H9 (cell line): ENCODE measurements around the gene ROM1. TPM values are rescaled to one million over a fixed set of nuclear protein-coding genes. Genes with fewer than 3 reads are reported as not detected.
A peak's percentile ranks its signal among the peaks of the same experiment; 100 is the strongest.

Experiments used
- DNase-seq: peaks from one replicate; pipeline ENCODE4 v3.0.0-alpha.2; 2017
- H2AFZ ChIP-seq: one replicate; pipeline ENCODE4 v1.6.1; 2013; ENCODE audit warnings: mild to moderate bottlenecking, low read length, control low read depth, moderate library complexity
- H2AK5ac ChIP-seq: 2 replicates; pipeline ENCODE4 v1.6.1; 2013; ENCODE audit warnings: low read length, control low read depth, mixed read lengths; ENCODE audit not compliant: insufficient read length
- H2BK120ac ChIP-seq: one replicate; pipeline ENCODE4 v1.6.1; 2013; ENCODE audit warnings: low read depth, mild to moderate bottlenecking, low read length, control low read depth, inconsistent platforms; ENCODE audit not compliant: poor library complexity, severe bottlenecking
- H2BK12ac ChIP-seq: 2 replicates; pipeline ENCODE4 v1.6.1; 2013; ENCODE audit warnings: low read length, control low read depth, mixed read lengths, low read depth; ENCODE audit not compliant: insufficient read length
- H2BK15ac ChIP-seq: 2 replicates; pipeline ENCODE4 v1.6.1; 2013; ENCODE audit warnings: low read depth, low read length, control low read depth
- H2BK20ac ChIP-seq: one replicate; pipeline ENCODE4 v1.6.1; 2013; ENCODE audit warnings: low read depth, mild to moderate bottlenecking, low read length, control low read depth, inconsistent platforms; ENCODE audit not compliant: poor library complexity, severe bottlenecking
- H2BK5ac ChIP-seq: 2 replicates; pipeline ENCODE4 v1.6.1; 2013; ENCODE audit warnings: low read length, control low read depth, mixed read lengths; ENCODE audit not compliant: insufficient read length
- H3K14ac ChIP-seq: 2 replicates; pipeline ENCODE4 v1.6.1; 2013; ENCODE audit warnings: low read length, control low read depth; ENCODE audit not compliant: insufficient read depth
- H3K18ac ChIP-seq: 2 replicates; pipeline ENCODE4 v1.6.1; 2013; ENCODE audit warnings: low read depth, mild to moderate bottlenecking, mixed read lengths, low read length, control low read depth; ENCODE audit not compliant: insufficient read length
- H3K23ac ChIP-seq: 2 replicates; pipeline ENCODE4 v1.6.1; 2013; ENCODE audit warnings: low read length, control low read depth, mixed read lengths, low read depth; ENCODE audit not compliant: insufficient read length
- H3K23me2 ChIP-seq: 2 replicates; pipeline ENCODE4 v1.6.1; 2013; ENCODE audit warnings: low read depth, mild to moderate bottlenecking, mixed read lengths, low read length, control low read depth; ENCODE audit not compliant: insufficient read length, poor library complexity, severe bottlenecking
- H3K27ac ChIP-seq: 2 replicates; pipeline ENCODE4 v1.5.1; 2013; ENCODE audit warnings: low read length, control low read depth, mixed read lengths, low read depth; ENCODE audit not compliant: insufficient read length
- H3K27me3 ChIP-seq: 2 replicates; pipeline ENCODE4 v1.6.1; 2013; ENCODE audit warnings: low read length, control low read depth, inconsistent platforms; ENCODE audit not compliant: insufficient read depth
- H3K4ac ChIP-seq: 2 replicates; pipeline ENCODE4 v1.6.1; 2013; ENCODE audit warnings: low read depth, mild to moderate bottlenecking, control low read depth, inconsistent platforms, low read length, moderate library complexity
- H3K4me1 ChIP-seq: 2 replicates; pipeline ENCODE4 v1.6.1; 2013; ENCODE audit warnings: low read length, control low read depth, inconsistent platforms; ENCODE audit not compliant: insufficient read depth
- H3K4me2 ChIP-seq: 2 replicates; pipeline ENCODE4 v1.6.1; 2013; ENCODE audit warnings: low read length, control low read depth, mixed read lengths; ENCODE audit not compliant: insufficient read length, insufficient read depth
- H3K56ac ChIP-seq: 2 replicates; pipeline ENCODE4 v1.6.1; 2013; ENCODE audit warnings: low read depth, mild to moderate bottlenecking, mixed read lengths, low read length, control low read depth; ENCODE audit not compliant: insufficient read length
- H3K79me1 ChIP-seq: 2 replicates; pipeline ENCODE4 v1.6.1; 2013; ENCODE audit warnings: low read depth, mild to moderate bottlenecking, moderate library complexity, low read length, control low read depth, inconsistent platforms; ENCODE audit not compliant: insufficient read depth, poor library complexity, severe bottlenecking
- H3K79me2 ChIP-seq: 2 replicates; pipeline ENCODE4 v1.6.1; 2013; ENCODE audit warnings: low read length, control low read depth, inconsistent platforms; ENCODE audit not compliant: insufficient read depth
- H3K9ac ChIP-seq: 2 replicates; pipeline ENCODE4 v1.6.1; 2013; ENCODE audit warnings: low read length, control low read depth, mixed read lengths; ENCODE audit not compliant: insufficient read length; ENCODE audit errors: extremely low read depth
- H3K9me3 ChIP-seq: one replicate; pipeline ENCODE4 v1.6.1; 2013; ENCODE audit warnings: low read depth, low read length, inconsistent platforms; ENCODE audit not compliant: control insufficient read depth
- H3T11ph ChIP-seq: one replicate; pipeline ENCODE4 v1.6.1; 2013; ENCODE audit warnings: mild to moderate bottlenecking, low read length, control low read depth, inconsistent platforms
- H4K20me1 ChIP-seq: one replicate; pipeline ENCODE4 v1.6.1; 2013; ENCODE audit not compliant: control insufficient read depth, insufficient read length, insufficient read depth
- H4K5ac ChIP-seq: 2 replicates; pipeline ENCODE4 v1.6.1; 2013; ENCODE audit warnings: low read depth, mild to moderate bottlenecking, mixed read lengths, low read length, control low read depth; ENCODE audit not compliant: insufficient read length
- H4K8ac ChIP-seq: replicated peaks from 2 replicates; pipeline ENCODE4 v1.6.1; 2013; ENCODE audit warnings: low read length, control low read depth, mixed read lengths, low read depth; ENCODE audit not compliant: insufficient read length
- H4K91ac ChIP-seq: 2 replicates; pipeline ENCODE4 v1.6.1; 2013; ENCODE audit warnings: low read depth, mild to moderate bottlenecking, moderate library complexity, mixed read lengths, low read length, control low read depth; ENCODE audit not compliant: insufficient read length
- H3K27ac Mint-ChIP-seq, 3 experiments: 2 replicates in 2 of 3; 3 replicates in 1 of 3; pipeline ENCODE4 v1.8.0; 2020 to 2021; ENCODE audit warnings: mixed read lengths in 3 of 3, mild to moderate bottlenecking in 1 of 3, moderate library complexity in 1 of 3
- H3K27me3 Mint-ChIP-seq: 2 replicates; pipeline ENCODE4 v1.8.0; 2021; ENCODE audit warnings: low read depth, mild to moderate bottlenecking, moderate library complexity, mixed read lengths
- H3K36me3 Mint-ChIP-seq, 3 experiments: 2 replicates in 2 of 3; 3 replicates in 1 of 3; pipeline ENCODE4 v1.8.0; 2020 to 2021; ENCODE audit warnings: low read depth in 3 of 3, mixed read lengths in 3 of 3; ENCODE audit not compliant: insufficient read depth in 1 of 3
- H3K4me1 Mint-ChIP-seq, 2 experiments: 2 replicates each; pipeline ENCODE4 v1.8.0; 2020; ENCODE audit warnings: mixed read lengths in 2 of 2
- H3K4me3 Mint-ChIP-seq, 2 experiments: 2 replicates in 1 of 2; 3 replicates in 1 of 2; pipeline ENCODE4 v1.8.0; 2020 to 2021; ENCODE audit warnings: mild to moderate bottlenecking in 2 of 2, mixed read lengths in 2 of 2, moderate library complexity in 1 of 2
- H3K9me3 Mint-ChIP-seq, 2 experiments: 2 replicates in 1 of 2; 3 replicates in 1 of 2; pipeline ENCODE4 v1.8.0; 2020; ENCODE audit warnings: mild to moderate bottlenecking in 2 of 2, mixed read lengths in 2 of 2, moderate library complexity in 1 of 2
- WGBS: extraction: QIAGEN DNeasy Blood & Tissue Kit; methylation state at CpG from one replicate; pipeline ENCODE4 v1.1.7; 2013; ENCODE audit warnings: missing lambda C conversion rate, low lambda C conversion rate, mixed read lengths; ENCODE audit not compliant: insufficient read length; ENCODE audit errors: extremely low coverage; 5-methylcytosine and 5-hydroxymethylcytosine counted together
- total RNA-seq: library from RNA; stranded (reverse); gene quantifications from 2 replicates; pipeline ENCODE4 v1.2.1, GENCODE V29; 2021
- TF ChIP-seq, protein P1 (sequence below): fragments of 200-600 bp; sonication (generic); conservative IDR thresholded peaks from 3 replicates; pipeline ENCODE4 v1.8.0; 2021; ENCODE audit warnings: antibody characterized with exemption, mild to moderate bottlenecking

The ROM1 gene
- total RNA-seq, 1 experiment from 2014 or later = 0.79 TPM

DNA sequence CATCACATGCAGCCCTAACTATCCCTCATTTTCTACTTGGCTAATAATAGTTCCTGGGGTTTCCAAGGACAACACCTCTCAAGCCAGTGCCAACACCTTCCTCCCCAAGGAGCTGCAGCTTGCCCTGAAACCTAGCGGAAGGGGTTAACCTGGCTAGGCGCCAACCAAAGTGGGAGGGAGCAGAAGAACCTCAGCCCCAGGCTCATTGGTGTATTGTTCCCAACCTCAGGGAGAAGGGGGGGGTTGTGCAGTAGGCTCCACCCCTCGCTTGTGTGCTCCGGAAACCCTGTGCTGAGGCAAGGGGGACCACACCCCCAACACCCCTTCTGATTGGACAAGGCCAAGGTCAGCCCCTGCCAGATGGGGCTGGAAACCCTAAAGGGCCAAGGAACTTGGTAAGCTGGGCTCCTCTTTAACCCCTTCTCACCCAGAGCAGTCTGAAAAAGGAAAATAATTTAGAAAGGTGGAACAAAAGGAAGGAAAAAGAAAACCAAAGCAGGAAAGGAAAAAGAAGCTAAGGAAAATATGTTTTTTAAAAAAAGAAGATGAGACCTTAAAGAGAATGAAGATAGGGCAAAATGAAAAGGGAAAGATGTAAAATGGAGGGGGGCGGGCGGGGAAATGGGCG is 13.9 kb upstream of the ROM1 start:
- H3K23ac ChIP-seq = no peak overlapping the region
- no peak overlapping the region for H4K5ac ChIP-seq
- TF ChIP-seq, protein P1, sequence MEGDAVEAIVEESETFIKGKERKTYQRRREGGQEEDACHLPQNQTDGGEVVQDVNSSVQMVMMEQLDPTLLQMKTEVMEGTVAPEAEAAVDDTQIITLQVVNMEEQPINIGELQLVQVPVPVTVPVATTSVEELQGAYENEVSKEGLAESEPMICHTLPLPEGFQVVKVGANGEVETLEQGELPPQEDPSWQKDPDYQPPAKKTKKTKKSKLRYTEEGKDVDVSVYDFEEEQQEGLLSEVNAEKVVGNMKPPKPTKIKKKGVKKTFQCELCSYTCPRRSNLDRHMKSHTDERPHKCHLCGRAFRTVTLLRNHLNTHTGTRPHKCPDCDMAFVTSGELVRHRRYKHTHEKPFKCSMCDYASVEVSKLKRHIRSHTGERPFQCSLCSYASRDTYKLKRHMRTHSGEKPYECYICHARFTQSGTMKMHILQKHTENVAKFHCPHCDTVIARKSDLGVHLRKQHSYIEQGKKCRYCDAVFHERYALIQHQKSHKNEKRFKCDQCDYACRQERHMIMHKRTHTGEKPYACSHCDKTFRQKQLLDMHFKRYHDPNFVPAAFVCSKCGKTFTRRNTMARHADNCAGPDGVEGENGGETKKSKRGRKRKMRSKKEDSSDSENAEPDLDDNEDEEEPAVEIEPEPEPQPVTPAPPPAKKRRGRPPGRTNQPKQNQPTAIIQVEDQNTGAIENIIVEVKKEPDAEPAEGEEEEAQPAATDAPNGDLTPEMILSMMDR = no peak
- H2BK5ac ChIP-seq = no peak overlapping the region
- no peak overlapping the region for H2AFZ ChIP-seq
- no peaks in the 10 kb centered on the region for H4K20me1 ChIP-seq
- WGBS = 100% methylated on average over 2 of the region's 7 CpGs
- H2BK20ac ChIP-seq = no peak overlapping the region
- H3K27ac ChIP-seq = no peak overlapping the region
- peaks cover 12% of the 10 kb centered on the region; the same call in 1 of the 2 replicates for H3K27me3 ChIP-seq
- no peak overlapping the region for H3K9ac ChIP-seq
- H3K4me3 Mint-ChIP-seq = peak overlapping the region; percentile 90 to 93
- no peak overlapping the region for H3K4ac ChIP-seq
- no peak overlapping the region for H2BK15ac ChIP-seq
- H3K4me1 Mint-ChIP-seq = peaks cover 34 to 41% of the 10 kb centered on the region in 2 experiments
- H3T11ph ChIP-seq = no peak overlapping the region
- H3K79me1 ChIP-seq = no peaks in the 10 kb centered on the region
- no peaks in the 10 kb centered on the region; the same call in 1 of the 2 replicates for H3K79me2 ChIP-seq
- H3K14ac ChIP-seq = no peak overlapping the region
- no peak overlapping the region for H2BK120ac ChIP-seq
- H3K36me3 Mint-ChIP-seq = peaks cover 61 to 71% (median 70%) of the 10 kb centered on the region in 3 experiments
- peaks cover 8% of the 10 kb centered on the region for H3K4me1 ChIP-seq
- no peaks in the 10 kb centered on the region for H3K9me3 Mint-ChIP-seq
- H3K23me2 ChIP-seq = peaks cover 4% of the 10 kb centered on the region
- no peak overlapping the region for H3K56ac ChIP-seq
- H3K4me2 ChIP-seq = peak overlapping the region; percentile 71
- H3K27ac Mint-ChIP-seq = peak overlapping the region in 2 of 3 experiments; percentile 55 to 89; a peak in 5 of 7 replicates
- H3K18ac ChIP-seq = no peak overlapping the region
- peaks cover 29% of the 10 kb centered on the region for H3K27me3 Mint-ChIP-seq
- H2BK12ac ChIP-seq = no peak overlapping the region
- H2AK5ac ChIP-seq = no peak overlapping the region
- H3K9me3 ChIP-seq = no peaks in the 10 kb centered on the region
- H4K8ac ChIP-seq = no peak overlapping the region
- peak; percentile 98 for DNase-seq
- no peak overlapping the region for H4K91ac ChIP-seq
